Measurements from ENCODE around the gene DDR2. TPM values are rescaled to one million over a fixed set of nuclear protein-coding genes. Genes with fewer than 3 reads are reported as not detected.

The DDR2 gene
- total RNA-seq, 1 donor from 2014 or later: 4.7 TPM

GRCh38 chr1:162676750-162677149, 44.5 kb downstream of the DDR2 start:
- DNase-seq (ENCODE audit: low read depth) (no peak), FAIRE-seq (no peak)
- no peaks in the 10 kb centered on the region for H3K27me3 ChIP-seq (ENCODE audit: control insufficient read depth, insufficient read depth, low read length)
- H3K4me3 ChIP-seq (ENCODE audit: low read depth, low read length): no peak overlapping the region
- no peak for TF ChIP-seq CTCF (IDR thresholded peaks at IDR 0.05; ENCODE audit: insufficient read depth, low read length, severe bottlenecking)
- no peaks in the 10 kb centered on the region for H3K36me3 ChIP-seq (ENCODE audit: control insufficient read depth, insufficient read depth, low read length)

- no peak for DNase-seq (ENCODE audit: low read depth)
- FAIRE-seq: no peak
- no peak for TF ChIP-seq CTCF (IDR thresholded peaks at IDR 0.05; ENCODE audit: insufficient read depth, low read length, severe bottlenecking)
- Histone ChIP-seq H3K4me3 (ENCODE audit: low read depth, low read length) (no peak overlapping the region), H3K36me3 (ENCODE audit: control insufficient read depth, insufficient read depth, low read length) (no peaks in the 10 kb centered on the region), H3K27me3 (ENCODE audit: control insufficient read depth, insufficient read depth, low read length) (no peaks in the 10 kb centered on the region)
Observed at GRCh38 chr1:162677607-162678371, 45.5 kb downstream of the DDR2 start.

- no peak for FAIRE-seq
- H3K36me3 ChIP-seq (ENCODE audit: control insufficient read depth, insufficient read depth, low read length): no peaks in the 10 kb centered on the region
- peak; percentile 7 for DNase-seq (ENCODE audit: low read depth)
- TF ChIP-seq CTCF (IDR thresholded peaks at IDR 0.05; ENCODE audit: insufficient read depth, low read length, severe bottlenecking): no peak
- H3K4me3 ChIP-seq (ENCODE audit: low read depth, low read length): no peak overlapping the region
- H3K27me3 ChIP-seq (ENCODE audit: control insufficient read depth, insufficient read depth, low read length): no peaks in the 10 kb centered on the region
Observed at GRCh38 chr1:162678439-162678838, 46.2 kb downstream of the DDR2 start.

- FAIRE-seq (no peak), DNase-seq (ENCODE audit: low read depth) (no peak)
- TF ChIP-seq CTCF (IDR thresholded peaks at IDR 0.05; ENCODE audit: insufficient read depth, low read length, severe bottlenecking): no peak
- no peaks in the 10 kb centered on the region for H3K36me3 ChIP-seq (ENCODE audit: control insufficient read depth, insufficient read depth, low read length)
- no peak overlapping the region for H3K4me3 ChIP-seq (ENCODE audit: low read depth, low read length)
- H3K27me3 ChIP-seq (ENCODE audit: control insufficient read depth, insufficient read depth, low read length): no peaks in the 10 kb centered on the region
Observed at GRCh38 chr1:162679298-162679697, 47.0 kb downstream of the DDR2 start.

- Histone ChIP-seq H3K36me3 (ENCODE audit: control insufficient read depth, insufficient read depth, low read length) (no peaks in the 10 kb centered on the region), H3K4me3 (ENCODE audit: low read depth, low read length) (no peak overlapping the region), H3K27me3 (ENCODE audit: control insufficient read depth, insufficient read depth, low read length) (no peaks in the 10 kb centered on the region)
- peak; percentile 13 for DNase-seq (ENCODE audit: low read depth)
- no peak for FAIRE-seq
- TF ChIP-seq CTCF (IDR thresholded peaks at IDR 0.05; ENCODE audit: insufficient read depth, low read length, severe bottlenecking): no peak
Observed at GRCh38 chr1:162680419-162681121, 48.3 kb downstream of the DDR2 start.
